Measurements from ENCODE around the gene PXMP4.

DNA sequence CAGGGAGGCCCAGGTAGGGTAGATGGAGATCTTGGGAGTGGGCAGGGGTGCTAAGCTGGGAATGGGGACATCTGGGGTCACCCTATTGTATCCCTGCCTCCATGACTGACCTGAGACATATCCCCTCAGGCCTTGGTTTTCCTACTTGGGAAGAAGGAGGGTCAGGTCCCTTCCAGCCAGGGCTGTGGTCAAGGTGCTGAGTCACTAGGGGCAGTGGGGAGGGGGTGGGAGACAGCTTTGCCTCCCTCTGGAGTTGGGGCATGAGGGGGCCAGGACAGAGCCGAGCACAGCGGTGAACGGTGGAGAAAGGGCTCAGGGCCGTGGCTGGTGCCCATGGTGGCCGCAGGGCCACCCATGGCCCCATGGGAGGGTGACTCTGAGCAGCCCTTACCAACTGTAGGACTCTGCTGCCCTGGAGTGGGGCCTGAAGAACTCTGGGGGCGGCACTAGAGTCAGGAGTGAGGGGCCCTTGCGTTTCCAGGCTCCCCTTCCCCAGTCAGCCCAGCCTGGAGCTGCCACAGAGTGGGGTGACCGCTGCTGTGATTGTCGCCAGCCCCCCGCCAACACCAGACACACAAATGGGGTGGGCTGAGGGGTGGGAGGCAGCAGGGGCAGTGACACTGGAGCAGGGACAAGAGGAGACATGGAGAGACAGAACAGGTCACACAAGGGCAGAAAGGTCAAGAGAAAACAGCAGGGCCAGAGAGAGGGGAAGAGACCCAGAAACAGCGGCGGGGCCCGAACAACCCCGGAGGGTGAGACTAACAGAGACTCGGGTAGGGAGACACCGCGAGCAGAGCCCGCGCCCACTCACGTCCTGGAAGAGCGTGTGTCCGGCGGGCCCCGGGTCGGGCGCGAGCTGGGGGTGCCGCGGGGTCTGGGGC lies 46.5 kb downstream of the PXMP4 start:
- TF ChIP-seq, protein P1, sequence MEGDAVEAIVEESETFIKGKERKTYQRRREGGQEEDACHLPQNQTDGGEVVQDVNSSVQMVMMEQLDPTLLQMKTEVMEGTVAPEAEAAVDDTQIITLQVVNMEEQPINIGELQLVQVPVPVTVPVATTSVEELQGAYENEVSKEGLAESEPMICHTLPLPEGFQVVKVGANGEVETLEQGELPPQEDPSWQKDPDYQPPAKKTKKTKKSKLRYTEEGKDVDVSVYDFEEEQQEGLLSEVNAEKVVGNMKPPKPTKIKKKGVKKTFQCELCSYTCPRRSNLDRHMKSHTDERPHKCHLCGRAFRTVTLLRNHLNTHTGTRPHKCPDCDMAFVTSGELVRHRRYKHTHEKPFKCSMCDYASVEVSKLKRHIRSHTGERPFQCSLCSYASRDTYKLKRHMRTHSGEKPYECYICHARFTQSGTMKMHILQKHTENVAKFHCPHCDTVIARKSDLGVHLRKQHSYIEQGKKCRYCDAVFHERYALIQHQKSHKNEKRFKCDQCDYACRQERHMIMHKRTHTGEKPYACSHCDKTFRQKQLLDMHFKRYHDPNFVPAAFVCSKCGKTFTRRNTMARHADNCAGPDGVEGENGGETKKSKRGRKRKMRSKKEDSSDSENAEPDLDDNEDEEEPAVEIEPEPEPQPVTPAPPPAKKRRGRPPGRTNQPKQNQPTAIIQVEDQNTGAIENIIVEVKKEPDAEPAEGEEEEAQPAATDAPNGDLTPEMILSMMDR (IDR thresholded peaks at IDR 0.05) = no peak
- TF ChIP-seq POLR2A (IDR thresholded peaks at IDR 0.05) = no peak

All from esophagus squamous epithelium (tissue), 4 donors.